Activated T-helper 1 cell treated with anti-CD3 and anti-CD28 coated beads, Interleukin-12 subunit alpha, Interleukin-12 subunit beta, Interleukin-2, Interleukin-4 antibody, amounts not matched to agents 30 ng/mL and 10 ng/mL and 1 ng/mL, durations not matched to agents 14 hours and 24 hours and 36 hours (primary cell): ENCODE data around the gene ZFHX3. TPM values are rescaled to one million over a fixed set of nuclear protein-coding genes. Genes with fewer than 3 reads are reported as not detected.

Source experiments
- DNase-seq: peaks from one replicate; pipeline ENCODE4 v3.0.0; 2021; ENCODE audit warnings: low spot score
- H3K27ac Mint-ChIP-seq: one replicate; pipeline ENCODE4 v1.8.0; 2021; ENCODE audit warnings: mild to moderate bottlenecking, mixed read lengths
- H3K27me3 Mint-ChIP-seq: one replicate; pipeline ENCODE4 v1.8.0; 2022; ENCODE audit warnings: mild to moderate bottlenecking, moderate library complexity, mixed read lengths; ENCODE audit not compliant: insufficient read depth
- H3K36me3 Mint-ChIP-seq: one replicate; pipeline ENCODE4 v1.8.0; 2021; ENCODE audit warnings: low read depth, mixed read lengths
- H3K4me1 Mint-ChIP-seq: one replicate; pipeline ENCODE4 v1.8.0; 2021; ENCODE audit warnings: low read depth, mixed read lengths
- H3K4me3 Mint-ChIP-seq: one replicate; pipeline ENCODE4 v1.8.0; 2021; ENCODE audit warnings: mild to moderate bottlenecking, moderate library complexity, mixed read lengths
- H3K9me3 Mint-ChIP-seq: one replicate; pipeline ENCODE4 v1.8.0; 2021; ENCODE audit warnings: mixed read lengths
- intact Hi-C: fragments of 100-400 bp; cut with micrococcal nuclease; formaldehyde crosslinking; loops from one replicate; pipeline ENCODE4 v1.15.1; 2024
- total RNA-seq: library from RNA; stranded (reverse); gene quantifications from 2 replicates; pipeline ENCODE4 v1.2.3, GENCODE V29; 2022

The ZFHX3 gene
- total RNA-seq, 1 donor from 2014 or later, result 0.34 TPM

- DNase-seq, result no peak
- no peak overlapping the region for H3K27ac Mint-ChIP-seq
- H3K27me3 Mint-ChIP-seq, result peaks cover 1% of the 10 kb centered on the region
- H3K9me3 Mint-ChIP-seq, result no peaks in the 10 kb centered on the region
- no peak overlapping the region for H3K4me3 Mint-ChIP-seq
- H3K4me1 Mint-ChIP-seq, result no peaks in the 10 kb centered on the region
- no peaks in the 10 kb centered on the region for H3K36me3 Mint-ChIP-seq
- intact Hi-C loops, result no loop called here
Observed at GRCh38 chr16:72970656-72971055, 77.3 kb downstream of the ZFHX3 start.

- peaks cover 5% of the 10 kb centered on the region for H3K27me3 Mint-ChIP-seq
- H3K4me3 Mint-ChIP-seq, result no peak overlapping the region
- intact Hi-C loops, result no loop called here
- no peak for DNase-seq
- no peak overlapping the region for H3K27ac Mint-ChIP-seq
- H3K36me3 Mint-ChIP-seq, result no peaks in the 10 kb centered on the region
- H3K9me3 Mint-ChIP-seq, result no peaks in the 10 kb centered on the region
- H3K4me1 Mint-ChIP-seq, result no peaks in the 10 kb centered on the region
Observed at GRCh38 chr16:72969812-72970211, 78.1 kb downstream of the ZFHX3 start.

- intact Hi-C loops, result no loop called here
- no peaks in the 10 kb centered on the region for H3K9me3 Mint-ChIP-seq
- H3K27ac Mint-ChIP-seq, result no peak overlapping the region
- DNase-seq, result no peak
- H3K27me3 Mint-ChIP-seq, result peaks cover 5% of the 10 kb centered on the region
- H3K4me1 Mint-ChIP-seq, result no peaks in the 10 kb centered on the region
- no peaks in the 10 kb centered on the region for H3K36me3 Mint-ChIP-seq
- no peak overlapping the region for H3K4me3 Mint-ChIP-seq
Observed at GRCh38 chr16:72969146-72969545, 78.8 kb downstream of the ZFHX3 start.

- no peak for DNase-seq
- no peak overlapping the region for H3K27ac Mint-ChIP-seq
- intact Hi-C loops, result no loop called here
- H3K4me3 Mint-ChIP-seq, result no peak overlapping the region
- H3K36me3 Mint-ChIP-seq, result no peaks in the 10 kb centered on the region
- no peaks in the 10 kb centered on the region for H3K4me1 Mint-ChIP-seq
- H3K27me3 Mint-ChIP-seq, result peaks cover 8% of the 10 kb centered on the region
- no peaks in the 10 kb centered on the region for H3K9me3 Mint-ChIP-seq
Observed at GRCh38 chr16:72967941-72968340, 80.0 kb downstream of the ZFHX3 start.

GRCh38 chr16:72963533-72964315 is 84.2 kb downstream of the ZFHX3 start:
- Mint-ChIP-seq H3K9me3 (no peaks in the 10 kb centered on the region), H3K27ac (no peak overlapping the region), H3K27me3 (peaks cover 6% of the 10 kb centered on the region), H3K4me1 (no peaks in the 10 kb centered on the region), H3K36me3 (no peaks in the 10 kb centered on the region), H3K4me3 (no peak overlapping the region)
- DNase-seq, result no peak
- intact Hi-C loops, result no loop called here

GRCh38 chr16:72962347-72962746 is 85.6 kb downstream of the ZFHX3 start:
- Mint-ChIP-seq H3K4me1 (no peaks in the 10 kb centered on the region), H3K9me3 (no peaks in the 10 kb centered on the region)

GRCh38 chr16:72961863-72962262 is 86.1 kb downstream of the ZFHX3 start:
- H3K9me3 Mint-ChIP-seq, result no peaks in the 10 kb centered on the region
- DNase-seq, result no peak
- H3K4me1 Mint-ChIP-seq, result no peaks in the 10 kb centered on the region
- peaks cover 2% of the 10 kb centered on the region for H3K36me3 Mint-ChIP-seq
- no peak overlapping the region for H3K27ac Mint-ChIP-seq
- H3K27me3 Mint-ChIP-seq, result peaks cover 6% of the 10 kb centered on the region
- no peak overlapping the region for H3K4me3 Mint-ChIP-seq
- intact Hi-C loops, result no loop called here

More at GRCh38 chr16:72962347-72962746, 85.6 kb downstream of the ZFHX3 start:
- peaks cover 6% of the 10 kb centered on the region for H3K27me3 Mint-ChIP-seq
- no peak overlapping the region for H3K4me3 Mint-ChIP-seq
- DNase-seq, result no peak
- H3K27ac Mint-ChIP-seq, result no peak overlapping the region
- H3K36me3 Mint-ChIP-seq, result no peaks in the 10 kb centered on the region
- intact Hi-C loops, result no loop called here

GRCh38 chr16:72961115-72961832 is 86.7 kb downstream of the ZFHX3 start:
- H3K4me3 Mint-ChIP-seq, result no peak overlapping the region
- H3K36me3 Mint-ChIP-seq, result peaks cover 2% of the 10 kb centered on the region
- H3K27ac Mint-ChIP-seq, result no peak overlapping the region
- H3K4me1 Mint-ChIP-seq, result no peaks in the 10 kb centered on the region
- DNase-seq, result no peak
- intact Hi-C loops, result no loop called here
- peaks cover 6% of the 10 kb centered on the region for H3K27me3 Mint-ChIP-seq
- H3K9me3 Mint-ChIP-seq, result no peaks in the 10 kb centered on the region

- intact Hi-C loops, result no loop called here
- DNase-seq, result no peak
- Mint-ChIP-seq H3K27ac (no peak overlapping the region), H3K27me3 (peaks cover 5% of the 10 kb centered on the region), H3K4me3 (no peak overlapping the region), H3K9me3 (no peaks in the 10 kb centered on the region), H3K4me1 (no peaks in the 10 kb centered on the region), H3K36me3 (peaks cover 2% of the 10 kb centered on the region)
Observed at GRCh38 chr16:72960101-72960500, 87.8 kb downstream of the ZFHX3 start.

- H3K4me3 Mint-ChIP-seq, result no peak overlapping the region
- H3K4me1 Mint-ChIP-seq, result no peaks in the 10 kb centered on the region
- peaks cover 2% of the 10 kb centered on the region for H3K36me3 Mint-ChIP-seq
- DNase-seq, result no peak
- peaks cover 3% of the 10 kb centered on the region for H3K27me3 Mint-ChIP-seq
- H3K27ac Mint-ChIP-seq, result no peak overlapping the region
- no peaks in the 10 kb centered on the region for H3K9me3 Mint-ChIP-seq
- intact Hi-C loops, result no loop called here
Observed at GRCh38 chr16:72959301-72959996, 88.5 kb downstream of the ZFHX3 start.

- Mint-ChIP-seq H3K4me3 (no peak overlapping the region), H3K27me3 (peaks cover 3% of the 10 kb centered on the region), H3K27ac (no peak overlapping the region), H3K9me3 (no peaks in the 10 kb centered on the region), H3K4me1 (no peaks in the 10 kb centered on the region), H3K36me3 (peaks cover 2% of the 10 kb centered on the region)
- DNase-seq, result no peak
- intact Hi-C loops, result no loop called here
Observed at GRCh38 chr16:72958522-72959076, 89.3 kb downstream of the ZFHX3 start.

GRCh38 chr16:72957303-72958277 is 90.3 kb downstream of the ZFHX3 start:
- Mint-ChIP-seq H3K4me3 (no peak overlapping the region), H3K27ac (no peak overlapping the region), H3K9me3 (no peaks in the 10 kb centered on the region), H3K4me1 (no peaks in the 10 kb centered on the region), H3K36me3 (peaks cover 2% of the 10 kb centered on the region), H3K27me3 (no peaks in the 10 kb centered on the region)
- DNase-seq, result no peak
- intact Hi-C loops, result no loop called here
